Fibroblast of mammary gland (primary cell): ENCODE data around the gene CAPZB.
A peak's percentile ranks its signal among the peaks of the same experiment; 100 is the strongest.

Experiments used
- DNase-seq: peaks from one replicate; pipeline ENCODE4 v3.0.0-alpha.2; 2010; ENCODE audit warnings: low read depth
- H3K4me3 ChIP-seq: 2 replicates; pipeline ENCODE4 v1.5.1; 2011; ENCODE audit warnings: low read depth, mild to moderate bottlenecking, low read length, moderate library complexity; ENCODE audit not compliant: control insufficient read depth
- TF ChIP-seq, protein P1 (sequence below): conservative IDR thresholded peaks from 2 replicates; pipeline ENCODE4 v1.5.1; 2011; ENCODE audit warnings: low read depth, low read length, inconsistent platforms; ENCODE audit not compliant: control insufficient read depth, insufficient read depth

The CAPZB gene

DNA sequence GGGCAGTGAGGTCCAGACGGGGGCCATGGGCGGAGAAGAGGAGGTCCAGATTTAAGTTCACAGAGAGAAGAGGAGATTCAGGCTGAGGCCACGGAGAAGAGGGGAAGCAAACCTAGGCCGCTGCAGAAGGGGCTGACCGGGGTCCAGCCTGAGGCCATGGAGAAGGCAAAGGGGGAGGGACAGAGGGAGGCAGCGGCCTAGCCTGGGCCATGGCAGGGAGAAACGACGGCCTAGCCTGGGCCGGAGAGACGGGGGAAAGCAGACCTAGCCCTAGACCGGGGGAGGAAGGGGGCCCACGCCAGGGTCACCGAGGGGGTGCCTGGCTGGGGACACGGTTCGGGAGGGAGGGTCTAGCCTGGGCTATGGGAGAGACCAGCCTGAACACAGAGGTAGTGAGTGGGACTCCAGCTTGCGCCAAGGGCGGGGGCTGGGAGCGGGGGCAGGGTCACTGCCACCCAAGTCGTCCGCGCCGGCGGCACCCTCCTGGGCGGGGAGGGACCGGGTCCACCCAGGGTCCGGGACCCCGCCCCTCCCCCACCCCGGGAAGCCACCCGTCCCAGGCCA, 459 bp downstream of the CAPZB start:
- TF ChIP-seq, protein P1, sequence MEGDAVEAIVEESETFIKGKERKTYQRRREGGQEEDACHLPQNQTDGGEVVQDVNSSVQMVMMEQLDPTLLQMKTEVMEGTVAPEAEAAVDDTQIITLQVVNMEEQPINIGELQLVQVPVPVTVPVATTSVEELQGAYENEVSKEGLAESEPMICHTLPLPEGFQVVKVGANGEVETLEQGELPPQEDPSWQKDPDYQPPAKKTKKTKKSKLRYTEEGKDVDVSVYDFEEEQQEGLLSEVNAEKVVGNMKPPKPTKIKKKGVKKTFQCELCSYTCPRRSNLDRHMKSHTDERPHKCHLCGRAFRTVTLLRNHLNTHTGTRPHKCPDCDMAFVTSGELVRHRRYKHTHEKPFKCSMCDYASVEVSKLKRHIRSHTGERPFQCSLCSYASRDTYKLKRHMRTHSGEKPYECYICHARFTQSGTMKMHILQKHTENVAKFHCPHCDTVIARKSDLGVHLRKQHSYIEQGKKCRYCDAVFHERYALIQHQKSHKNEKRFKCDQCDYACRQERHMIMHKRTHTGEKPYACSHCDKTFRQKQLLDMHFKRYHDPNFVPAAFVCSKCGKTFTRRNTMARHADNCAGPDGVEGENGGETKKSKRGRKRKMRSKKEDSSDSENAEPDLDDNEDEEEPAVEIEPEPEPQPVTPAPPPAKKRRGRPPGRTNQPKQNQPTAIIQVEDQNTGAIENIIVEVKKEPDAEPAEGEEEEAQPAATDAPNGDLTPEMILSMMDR: no peak
- DNase-seq: no peak
- H3K4me3 ChIP-seq: peak overlapping the region; percentile 87

DNA sequence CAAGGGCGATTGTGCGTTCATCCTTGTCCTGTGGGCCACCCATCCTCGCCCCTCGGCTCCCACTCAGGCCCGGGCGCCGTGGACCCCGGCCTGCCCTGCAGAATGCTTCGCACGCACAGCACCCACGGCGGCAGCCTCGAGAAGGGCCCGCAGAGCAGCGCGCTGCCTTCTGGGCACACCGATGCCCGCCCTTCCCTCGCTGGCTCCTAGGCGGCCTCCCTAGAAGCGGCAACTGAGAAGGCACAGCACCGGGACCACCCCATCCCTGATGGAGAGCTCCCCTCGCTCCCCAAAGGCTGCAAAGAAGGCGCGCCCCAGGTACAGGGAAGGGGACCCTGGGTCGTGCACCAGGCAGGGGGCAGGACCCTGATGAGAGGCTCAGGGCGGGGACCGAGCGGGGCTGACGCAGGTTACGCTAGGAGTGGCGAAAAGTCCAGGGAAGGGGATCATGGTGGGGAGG, 971 bp downstream of the CAPZB start:
- DNase-seq: no peak
- peak overlapping the region; percentile 87 for H3K4me3 ChIP-seq
- TF ChIP-seq, protein P1: no peak

DNA sequence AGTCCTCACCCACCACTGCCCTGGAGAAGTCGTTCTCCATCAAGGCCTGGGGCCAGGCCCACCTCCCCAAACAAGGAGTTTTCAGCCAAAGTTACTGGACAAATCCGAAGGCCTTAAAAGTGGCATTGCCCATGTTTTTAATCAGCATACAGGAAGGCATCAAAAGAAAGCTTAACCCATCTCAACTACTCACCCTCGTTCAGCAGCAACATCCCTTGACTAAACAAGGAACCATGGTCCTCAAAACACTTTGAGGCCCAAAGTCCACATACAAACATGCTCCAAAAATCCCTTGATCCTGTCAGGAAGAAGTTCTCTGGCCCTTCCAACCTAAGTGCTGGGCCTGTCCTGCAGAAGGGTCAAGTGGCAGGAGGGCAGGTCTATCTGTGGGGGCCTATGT, 1.6 kb downstream of the CAPZB start:
- peak overlapping the region; percentile 87 for H3K4me3 ChIP-seq
- TF ChIP-seq, protein P1: no peak
- no peak for DNase-seq

DNA sequence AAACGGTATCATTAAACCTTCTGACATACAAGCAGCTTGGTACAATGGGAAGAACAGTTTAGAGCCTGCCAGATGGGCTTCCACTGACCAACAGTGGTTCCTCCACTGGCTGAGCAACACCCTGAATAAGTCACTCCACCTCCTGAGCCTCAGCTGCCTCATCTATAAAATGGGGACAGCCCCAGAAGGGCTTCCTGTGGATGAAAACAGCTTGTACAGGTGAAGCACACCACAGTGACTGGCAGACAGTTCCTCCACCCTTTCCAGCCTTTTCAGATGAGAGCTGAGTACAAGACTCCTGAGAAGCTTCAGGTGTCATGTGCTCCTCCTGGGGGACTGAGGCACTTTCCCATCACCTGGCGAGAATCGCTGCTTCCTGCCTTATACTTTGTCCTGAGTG, 2.1 kb downstream of the CAPZB start:
- TF ChIP-seq, protein P1: no peak
- no peak for DNase-seq
- H3K4me3 ChIP-seq: peak overlapping the region; percentile 87

DNA sequence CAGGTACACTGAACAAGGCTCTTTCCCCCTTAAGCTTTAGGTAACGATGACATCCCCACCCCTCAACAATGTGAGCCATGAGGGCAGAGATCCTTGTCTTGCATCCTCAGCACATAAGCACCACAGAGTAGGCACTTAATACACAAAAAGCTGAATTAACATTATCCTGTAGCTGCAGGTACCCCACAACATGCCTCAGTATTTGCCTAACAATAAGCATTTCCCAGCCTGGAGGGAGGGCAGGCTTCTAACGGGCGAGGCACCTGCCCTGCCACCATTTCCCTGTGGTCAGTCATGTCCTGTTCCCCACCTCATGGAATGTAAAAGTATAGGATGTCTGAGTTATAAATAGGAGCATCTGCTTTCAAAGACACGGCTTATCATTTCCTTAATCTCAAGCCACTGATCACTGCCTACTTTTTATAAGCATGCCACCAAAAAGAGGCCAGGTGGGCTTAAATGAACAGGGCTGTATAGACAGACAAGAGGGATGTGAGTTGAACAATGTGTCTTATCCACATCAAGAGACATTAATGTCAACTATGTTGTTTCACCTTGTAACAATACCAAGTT, 3.4 kb downstream of the CAPZB start:
- TF ChIP-seq, protein P1: no peak
- no peak overlapping the region for H3K4me3 ChIP-seq
- no peak for DNase-seq

DNA sequence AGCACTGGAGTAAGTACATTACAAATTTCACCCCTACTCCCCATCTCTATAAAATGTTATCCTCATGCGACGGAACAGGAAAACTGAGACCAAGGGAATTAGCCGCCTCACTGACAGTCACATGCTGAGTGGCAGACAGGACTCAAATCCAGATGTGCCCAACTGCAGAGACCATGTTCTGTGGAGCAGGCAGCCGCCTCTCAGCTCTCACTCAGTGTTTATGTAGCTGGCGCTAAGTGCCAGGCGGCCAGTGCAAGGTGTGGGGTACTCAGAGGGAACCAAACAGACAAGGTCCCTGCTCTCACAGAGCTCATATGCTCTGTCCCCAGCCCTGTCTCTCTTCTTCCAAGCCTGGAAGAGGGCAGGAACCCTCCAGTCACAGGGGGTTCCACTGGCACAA, 5.1 kb downstream of the CAPZB start:
- no peak overlapping the region for H3K4me3 ChIP-seq
- TF ChIP-seq, protein P1: no peak
- DNase-seq: no peak
